Measurements from ENCODE around the gene POLL.

- TF ChIP-seq CTCF (IDR thresholded peaks at IDR 0.05) (no peak), EZH2 (IDR thresholded peaks at IDR 0.05) (no peak)
These were observed 35.5 kb upstream of the POLL start for GRCh38 chr10:101623528-101623927.
